HCT116 (cell line): ENCODE measurements around the gene PRR23E. TPM values are rescaled to one million over a fixed set of nuclear protein-coding genes. Genes with fewer than 3 reads are reported as not detected.

Experiments used
- ATAC-seq: fragments of 200-7000 bp; cut with Tn5 transposase; 2 replicates; pipeline ENCODE4 v1.9.1; 2020; ENCODE audit warnings: mild to moderate bottlenecking, moderate library complexity
- BruUV-seq: library from RNA; stranded (reverse); fragments of 400-500 nt; replicated peaks from 2 replicates; lab custom pipeline; 2021; lab: Mats Ljungman, UMichigan
- CTCF ChIA-PET: fragments of 300-600 bp; sonication (Branson Sonifier 250); formaldehyde crosslinking; loops from one replicate; lab custom pipeline; 2021; ENCODE audit warnings: antibody characterized with exemption; lab: Charles Lee
- POLR2A ChIA-PET: fragments of 300-600, 350-600 bp; sonication (Branson Sonifier 250); formaldehyde crosslinking; loops from one replicate; lab custom pipeline; 2021; ENCODE audit warnings: antibody characterized with exemption; lab: Charles Lee
- RAD21 ChIA-PET, 2 experiments: fragments of 300-600 bp; sonication (Branson Sonifier 250); formaldehyde crosslinking; loops; one replicate each; lab custom pipeline; 2023; ENCODE audit warnings: low total read pairs in 2 of 2; ENCODE audit not compliant: uncharacterized antibody in 2 of 2, unreplicated experiment in 2 of 2, low non-redundant PET in 1 of 2; lab: Charles Lee
- DNase-seq: peaks from one replicate; pipeline ENCODE4 v3.0.0-alpha.2; 2010; ENCODE audit warnings: low read depth, low spot score
- H2AFZ ChIP-seq: fragments of 200-600 bp; shearing (Covaris generic), sonication (generic); 2 replicates; pipeline ENCODE4 v1.6.1; 2017; ENCODE audit warnings: low read depth, mixed run types, mixed read lengths, antibody characterized with exemption, low read length; ENCODE audit not compliant: poor library complexity, severe bottlenecking
- H3K27ac ChIP-seq: 2 replicates; pipeline ENCODE4 v1.5.1; 2012; ENCODE audit warnings: low read depth, low read length
- H3K27me3 ChIP-seq: fragments of 200-600 bp; sonication (generic); 2 replicates; pipeline ENCODE4 v1.6.1; 2016; ENCODE audit warnings: mixed run types, low read length, mixed read lengths; ENCODE audit not compliant: insufficient read depth
- H3K36me3 ChIP-seq, 2 experiments: fragments of 200-500 bp in 1 of 2; fragments of 200-600 bp in 1 of 2; sonication (Bioruptor generic) in 1 of 2; sonication (generic) in 1 of 2; 2 replicates each; pipeline versions ENCODE4 v1.5.1 to v1.6.1; 2014 to 2016; ENCODE audit warnings: low read length in 2 of 2, inconsistent platforms in 1 of 2, mixed read lengths in 1 of 2, mixed run types in 1 of 2; ENCODE audit not compliant: insufficient read depth in 2 of 2, control insufficient read depth in 1 of 2
- H3K4me1 ChIP-seq, 2 experiments: fragments of 200-600 bp in 1 of 2; sonication (generic) in 1 of 2; 2 replicates each; pipeline versions ENCODE4 v1.5.1 to v1.6.1; 2012 to 2017; ENCODE audit warnings: low read length in 2 of 2, inconsistent platforms in 1 of 2, mild to moderate bottlenecking in 1 of 2, mixed read lengths in 1 of 2, mixed run types in 1 of 2, moderate library complexity in 1 of 2; ENCODE audit not compliant: insufficient read depth in 2 of 2, control insufficient read depth in 1 of 2
- H3K4me2 ChIP-seq: fragments of 200-600 bp; sonication (generic); 2 replicates; pipeline ENCODE4 v1.6.1; 2017; ENCODE audit warnings: mixed run types, low read length, mixed read lengths
- H3K4me3 ChIP-seq, 2 experiments: fragments of 200-600 bp in 1 of 2; sonication (generic) in 1 of 2; replicated peaks in 1 of 2; 2 replicates each; pipeline ENCODE4 v1.5.1; 2011 to 2016; ENCODE audit warnings: low read length in 2 of 2, control low read depth in 1 of 2, low read depth in 1 of 2, mild to moderate bottlenecking in 1 of 2, mixed read lengths in 1 of 2, mixed run types in 1 of 2
- H3K79me2 ChIP-seq: fragments of 200-600 bp; sonication (generic); 2 replicates; pipeline ENCODE4 v1.6.1; 2017; ENCODE audit warnings: mild to moderate bottlenecking, mixed run types, low read length, moderate library complexity, mixed read lengths; ENCODE audit not compliant: insufficient read depth
- H3K9ac ChIP-seq: fragments of 200-600 bp; sonication (generic); 2 replicates; pipeline ENCODE4 v1.6.1; 2016; ENCODE audit warnings: low read length, mixed read lengths
- H3K9me2 ChIP-seq: fragments of 200-600 bp; sonication (generic), shearing (Covaris generic); 2 replicates; pipeline ENCODE4 v1.6.1; 2017; ENCODE audit warnings: mixed run types, mild to moderate bottlenecking, moderate library complexity; ENCODE audit not compliant: insufficient read depth
- H3K9me3 ChIP-seq, 2 experiments: fragments of 200-500 bp in 1 of 2; fragments of 200-600 bp in 1 of 2; sonication (Bioruptor generic) in 1 of 2; sonication (generic) in 1 of 2; 2 replicates each; pipeline ENCODE4 v1.6.1; 2014 to 2017; ENCODE audit warnings: low read length in 2 of 2, mixed read lengths in 2 of 2, inconsistent platforms in 1 of 2, low read depth in 1 of 2, mild to moderate bottlenecking in 1 of 2, mixed run types in 1 of 2, moderate library complexity in 1 of 2; ENCODE audit not compliant: control insufficient read depth in 1 of 2, insufficient read depth in 1 of 2
- H4K20me1 ChIP-seq: fragments of 200-600 bp; sonication (generic), shearing (Covaris generic); 2 replicates; pipeline ENCODE4 v1.6.1; 2017; ENCODE audit warnings: mixed run types, mild to moderate bottlenecking, moderate library complexity; ENCODE audit not compliant: insufficient read depth
- CBX3 ChIP-seq: IDR thresholded peaks from 2 replicates; pipeline ENCODE4 v1.6.1; 2012; ENCODE audit warnings: low read depth
- CEBPB ChIP-seq: IDR thresholded peaks from 2 replicates; pipeline ENCODE4 v1.6.1; 2012; ENCODE audit warnings: low read depth
- CTCF ChIP-seq, 3 experiments: fragments of 200-600 bp in 1 of 3; sonication (generic) in 1 of 3; IDR thresholded peaks in 2 of 3; conservative IDR thresholded peaks in 1 of 3; 2 replicates each; pipeline ENCODE4 v1.5.1; 2012 to 2017; ENCODE audit warnings: low read depth in 2 of 3, low read length in 2 of 3, antibody characterized with exemption in 1 of 3, borderline replicate concordance in 1 of 3, control low read depth in 1 of 3, mild to moderate bottlenecking in 1 of 3, mixed read lengths in 1 of 3, mixed run types in 1 of 3, moderate library complexity in 1 of 3; ENCODE audit not compliant: insufficient read depth in 1 of 3
- EGR1 ChIP-seq: IDR thresholded peaks from 2 replicates; pipeline ENCODE4 v1.6.1; 2012; ENCODE audit warnings: low read depth
- ELF1 ChIP-seq: IDR thresholded peaks from 2 replicates; pipeline ENCODE4 v1.6.1; 2012; ENCODE audit warnings: low read depth, borderline replicate concordance
- JUND ChIP-seq: IDR thresholded peaks from 2 replicates; pipeline ENCODE4 v1.6.1; 2012
- POLR2AphosphoS5 ChIP-seq: IDR thresholded peaks from 2 replicates; pipeline ENCODE4 v1.6.1; 2011; ENCODE audit warnings: mild to moderate bottlenecking, low read depth, low read length, moderate library complexity
- RAD21 ChIP-seq: IDR thresholded peaks from 2 replicates; pipeline ENCODE4 v1.6.1; 2012; ENCODE audit warnings: low read depth, mild to moderate bottlenecking
- REST ChIP-seq: IDR thresholded peaks from 2 replicates; pipeline ENCODE4 v1.6.1; 2012; ENCODE audit warnings: low read depth
- SIN3A ChIP-seq: IDR thresholded peaks from 2 replicates; pipeline ENCODE4 v1.6.1; 2012; ENCODE audit warnings: low read depth
- YY1 ChIP-seq: IDR thresholded peaks from 2 replicates; pipeline ENCODE4 v1.6.1; 2011; ENCODE audit warnings: low read length, low read depth, moderate library complexity, mild to moderate bottlenecking; ENCODE audit not compliant: insufficient replicate concordance; ENCODE audit errors: extremely low read depth
- ZFX ChIP-seq: fragments of 450-650 bp; IDR thresholded peaks from 2 replicates; pipeline ENCODE4 v1.6.1; 2017
- ZNF274 ChIP-seq: fragments of 200-500 bp; sonication (Bioruptor generic); IDR thresholded peaks from 2 replicates; pipeline ENCODE4 v1.6.1; 2014; ENCODE audit warnings: mild to moderate bottlenecking, low read depth, low read length, inconsistent platforms
- intact Hi-C: fragments of 100-400 bp; cut with micrococcal nuclease; formaldehyde crosslinking; loops from 2 replicates; pipeline ENCODE4 v1.10.0; 2022
- total RNA-seq: library from RNA; stranded (reverse); gene quantifications from one replicate; pipeline ENCODE4 v1.2.1, GENCODE V29; 2021; ENCODE audit not compliant: unreplicated experiment

Gene PRR23E
- total RNA-seq, 1 experiment from 2014 or later = not detected

- ChIA-PET CTCF (no interaction called here), POLR2A (no interaction called here), RAD21 (no interaction called here)
- Histone ChIP-seq H3K4me3 (no peak overlapping the region), H3K27ac (no peak overlapping the region), H3K9ac (no peak overlapping the region), H3K9me3 (peaks cover 0 to 3% of the 10 kb centered on the region in 2 experiments; a peak in 1 of 4 replicates), H3K27me3 (peaks cover 3% of the 10 kb centered on the region; the same call in 1 of the 2 replicates), H3K36me3 (no peaks in the 10 kb centered on the region), H3K79me2 (no peaks in the 10 kb centered on the region), H3K4me1 (no peaks in the 10 kb centered on the region), H2AFZ (no peak overlapping the region), H3K9me2 (no peaks in the 10 kb centered on the region), H3K4me2 (no peak overlapping the region), H4K20me1 (no peaks in the 10 kb centered on the region)
- TF ChIP-seq POLR2AphosphoS5 = no peak
- TF ChIP-seq SIN3A = no peak
- TF ChIP-seq ZFX = no peak
- TF ChIP-seq JUND = no peak
- no peak for TF ChIP-seq YY1
- intact Hi-C loops = no loop called here
- DNase-seq (no peak), ATAC-seq (no peak)
- BruUV-seq = no TSS peak
Measured at GRCh38 chr3:127144631-127145030, 48.3 kb upstream of the PRR23E start.

- intact Hi-C loops = no loop called here
- H3K27ac ChIP-seq = no peak overlapping the region
- CTCF ChIA-PET = no interaction called here
- BruUV-seq = no TSS peak
- no peak overlapping the region for H3K4me3 ChIP-seq
- no peak for ATAC-seq
- H3K9me2 ChIP-seq = no peaks in the 10 kb centered on the region
- H4K20me1 ChIP-seq = no peaks in the 10 kb centered on the region
- H3K79me2 ChIP-seq = no peaks in the 10 kb centered on the region
- no peaks in the 10 kb centered on the region for H3K4me1 ChIP-seq
- no peak overlapping the region for H3K4me2 ChIP-seq
- no peaks in the 10 kb centered on the region for H3K36me3 ChIP-seq
- no peak overlapping the region for H3K9ac ChIP-seq
- POLR2A ChIA-PET = no interaction called here
- peaks cover 0 to 3% of the 10 kb centered on the region in 2 experiments; a peak in 1 of 4 replicates for H3K9me3 ChIP-seq
- no peak overlapping the region for H2AFZ ChIP-seq
- no peak for DNase-seq
- RAD21 ChIA-PET = no interaction called here
- H3K27me3 ChIP-seq = peaks cover 7% of the 10 kb centered on the region; the same call in 1 of the 2 replicates
- TF ChIP-seq ZNF274 = no peak
- no peak for TF ChIP-seq ELF1
- TF ChIP-seq RAD21 = no peak
- no peak for TF ChIP-seq CBX3
- no peak for TF ChIP-seq CEBPB
- TF ChIP-seq JUND = no peak
- no peak for TF ChIP-seq REST
- no peak for TF ChIP-seq YY1
- TF ChIP-seq CTCF (IDR thresholded peaks at IDR 0.05 in 2 of 3, conservative IDR thresholded peaks at IDR 0.05 in 1 of 3; ENCODE audit: borderline replicate concordance in 1 of 3, insufficient read depth in 1 of 3, low read depth in 2 of 3, low read length in 2 of 3) = no peak
- no peak for TF ChIP-seq EGR1
- no peak for TF ChIP-seq ZFX
- no peak for TF ChIP-seq SIN3A
Measured at GRCh38 chr3:127145266-127145665, 47.7 kb upstream of the PRR23E start.
